ENCODE results near the gene HIPK4.
"Not testable (repeated sequence)": the region's sequence is repeated elsewhere in the genome, so short reads cannot be mapped to it uniquely, and the experiment has no call there.

The HIPK4 gene

DNA sequence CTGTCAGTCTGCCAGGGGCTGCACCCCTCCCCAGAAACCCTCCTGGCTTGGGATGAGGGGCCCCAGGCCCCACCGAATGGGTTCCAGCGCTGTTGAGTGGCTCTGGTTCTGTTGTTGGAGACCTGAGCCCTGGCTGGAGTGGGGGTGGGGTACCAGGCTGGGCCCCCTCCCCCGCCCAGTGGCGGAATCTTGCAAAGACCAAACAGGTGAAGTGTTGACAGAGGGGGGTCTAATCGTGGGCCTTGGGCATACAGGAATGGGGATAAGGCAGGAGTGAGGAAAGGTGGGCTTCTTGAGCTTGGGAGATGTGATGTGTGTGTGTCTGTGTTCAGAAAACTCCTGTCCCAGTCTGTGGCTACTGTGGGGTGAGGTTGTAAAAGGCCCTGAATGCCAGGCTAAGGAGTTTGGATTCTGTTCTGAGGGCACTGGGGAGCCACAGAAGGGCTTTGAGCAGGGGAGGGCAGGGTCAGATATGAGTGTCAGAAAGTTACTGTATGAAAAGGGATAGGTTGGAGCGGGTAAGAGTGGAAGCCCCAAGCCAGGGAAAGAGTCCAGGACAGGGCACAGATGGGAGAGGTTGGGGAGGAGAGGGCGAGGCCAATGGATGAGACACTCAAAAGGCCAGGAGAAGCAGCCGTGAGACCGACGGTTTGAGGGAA is at the start of gene HIPK4:
Gene HIPK4, minus strand, starts transcription at position 98 of the 659 bp plus-strand sequence. CDS start 279 bp downstream, outside the sequence.
- no peak for DNase-seq

- no peak for DNase-seq
Measured at GRCh38 chr19:40438284-40438683, 48.3 kb upstream of the HIPK4 start.

DNA sequence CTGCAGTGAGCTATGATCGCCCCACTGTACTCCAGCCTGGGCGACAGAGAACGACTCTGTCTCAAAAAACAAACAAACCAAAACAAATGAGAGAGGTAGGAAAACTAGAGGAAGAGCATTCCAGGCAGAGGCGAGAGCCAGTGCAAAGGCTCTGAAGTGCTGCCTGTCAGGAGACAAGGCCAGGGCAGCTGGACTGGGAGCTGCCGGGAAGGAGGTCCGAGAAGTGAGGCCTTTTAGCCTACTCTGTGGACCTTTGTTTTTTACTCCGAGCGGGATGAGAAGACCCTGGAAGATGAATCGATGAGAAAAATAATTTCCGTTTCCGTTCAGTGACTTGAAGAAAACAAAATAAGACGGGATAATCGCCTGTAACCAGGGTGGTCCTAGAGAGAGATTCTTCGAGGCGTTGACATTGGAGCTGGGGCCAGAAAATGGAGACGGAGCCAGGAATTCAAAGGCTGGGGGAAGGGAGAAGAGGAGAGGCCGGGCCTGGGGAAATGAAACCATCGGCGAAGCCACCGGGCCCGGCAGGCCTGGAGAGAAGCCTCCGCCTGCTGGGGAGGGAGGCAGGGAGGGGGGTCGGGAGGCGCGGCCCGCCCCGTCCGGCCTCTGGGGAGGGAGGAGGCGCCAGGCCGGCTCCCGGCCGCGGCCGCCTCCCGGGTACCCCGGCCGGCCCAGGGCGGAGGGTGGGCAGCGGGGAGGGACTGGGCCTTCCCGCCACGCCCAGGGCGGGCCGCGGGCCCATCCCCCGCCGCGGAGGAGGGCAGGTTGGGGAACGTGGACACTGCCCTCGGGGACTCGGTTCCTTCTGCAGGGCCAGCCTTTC is 43.6 kb upstream of the HIPK4 start:
- DNase-seq: peak; percentile 75

DNA sequence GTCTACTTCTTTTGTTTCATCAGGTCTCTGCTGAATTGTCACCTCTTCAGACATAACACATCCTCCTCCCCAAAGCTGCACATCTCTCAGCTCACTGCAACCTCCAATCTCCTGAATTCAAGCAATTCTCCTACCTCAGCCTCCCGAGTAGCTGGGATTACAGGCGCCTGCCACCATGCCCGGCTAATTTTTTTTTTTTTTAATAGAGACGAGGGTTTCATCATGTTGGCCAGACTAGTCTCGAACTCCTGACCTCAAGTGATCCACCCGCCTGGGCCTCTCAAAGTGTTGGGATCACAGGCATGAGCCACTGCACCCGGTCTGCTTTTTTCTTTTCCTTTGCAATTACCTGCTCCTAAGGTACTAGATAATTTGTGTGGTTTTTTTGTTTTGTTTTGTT is 42.8 kb upstream of the HIPK4 start:
- not testable (repeated sequence) for DNase-seq

DNA sequence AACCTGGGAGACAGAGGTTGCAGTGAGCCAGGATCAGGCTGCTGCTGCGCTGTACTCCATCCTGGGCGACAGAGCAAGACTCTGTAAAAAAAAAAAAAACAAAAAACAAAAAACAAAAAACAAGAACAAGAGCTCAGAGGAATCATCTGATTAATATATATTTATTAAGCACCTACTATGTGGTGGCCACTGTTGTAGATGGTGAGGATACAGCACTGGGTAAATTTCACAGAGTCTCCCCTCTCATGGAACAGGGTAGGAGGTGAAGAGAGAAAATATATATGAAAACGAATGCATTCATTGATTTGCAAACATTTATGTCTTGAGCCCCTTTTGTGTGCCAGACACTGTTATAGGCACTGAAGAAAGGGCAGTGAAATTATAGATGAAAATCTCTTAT is 41.7 kb upstream of the HIPK4 start:
- no peak for DNase-seq

- DNase-seq: not testable (repeated sequence)
Measured at GRCh38 chr19:40430242-40430641, 40.3 kb upstream of the HIPK4 start.

- not testable (repeated sequence) for DNase-seq
Measured at GRCh38 chr19:40428197-40428596, 38.2 kb upstream of the HIPK4 start.

DNA sequence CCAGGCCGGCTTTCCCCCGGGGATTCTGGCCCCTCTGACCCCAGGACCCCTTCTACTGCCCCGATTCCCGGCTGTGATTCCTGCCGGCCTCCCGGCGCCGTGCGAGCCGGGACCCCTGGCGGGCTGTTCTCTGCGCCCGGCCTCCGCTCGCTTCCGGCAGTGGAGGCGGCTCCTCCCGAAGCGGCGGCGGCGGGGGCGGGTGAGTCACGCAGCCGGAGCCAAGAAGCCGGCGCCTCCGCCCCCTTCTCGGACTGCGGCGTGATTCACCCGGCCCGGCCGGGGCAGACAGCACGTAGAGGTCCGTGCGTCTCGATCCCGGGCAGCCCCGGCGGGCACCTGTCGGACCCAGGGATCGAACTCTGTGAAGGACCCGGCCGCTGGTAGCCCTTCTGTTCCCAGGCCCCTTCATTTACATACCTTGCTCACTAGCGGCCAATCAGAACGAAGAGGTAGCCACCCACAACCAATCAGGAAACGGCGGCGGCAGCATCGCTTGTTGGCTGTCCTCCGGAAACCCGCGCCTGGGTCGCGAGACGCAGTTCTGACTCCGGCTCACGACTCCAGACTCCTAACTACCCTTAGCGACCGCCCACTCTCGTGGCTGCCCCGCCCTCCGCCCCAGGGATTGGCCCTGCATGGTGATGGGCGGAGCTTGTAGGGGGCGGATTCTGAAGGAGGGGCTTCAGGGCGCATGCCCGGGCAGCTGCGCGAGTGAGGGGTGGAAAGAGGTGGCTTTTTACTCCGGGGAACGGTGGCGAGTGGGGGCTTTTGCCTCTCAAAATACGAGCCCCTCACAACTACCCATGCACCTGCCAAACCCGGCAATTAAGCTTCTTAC is 35.7 kb upstream of the HIPK4 start, which contains the start of gene SERTAD1:
Gene SERTAD1, minus strand, starts transcription at position 543 of the 838 bp plus-strand sequence. CDS start 2,446 bp downstream, outside the sequence.
- peak; percentile 99 for DNase-seq

GRCh38 chr19:40424637-40425449 is 34.9 kb upstream of the HIPK4 start:
- DNase-seq: no peak

DNA sequence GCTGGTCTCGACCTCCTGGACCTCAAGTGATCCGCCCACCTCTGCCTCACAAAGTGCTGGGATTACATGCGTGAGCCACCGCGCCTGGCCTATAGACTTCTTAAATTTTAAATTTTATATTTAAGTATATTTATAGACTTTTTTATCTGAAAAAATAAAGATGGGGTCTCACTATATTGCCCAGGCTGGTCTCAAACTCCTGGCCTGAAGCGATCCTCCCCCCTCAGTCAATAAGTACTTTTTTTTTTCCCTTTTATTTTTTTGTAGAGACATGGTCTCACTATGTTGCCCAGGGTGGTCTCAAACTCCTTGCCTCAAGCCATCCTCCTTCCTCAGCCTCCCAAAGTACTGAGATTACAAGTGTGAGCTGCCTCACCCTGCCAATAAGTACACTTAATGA is 34.0 kb upstream of the HIPK4 start:
- DNase-seq: no peak

GRCh38 chr19:40422748-40423566 is 33.0 kb upstream of the HIPK4 start:
- no peak for DNase-seq

- no peak for DNase-seq
Measured at GRCh38 chr19:40421993-40422747, 32.2 kb upstream of the HIPK4 start.

GRCh38 chr19:40420766-40421765 is 31.1 kb upstream of the HIPK4 start:
- peak; percentile 56 for DNase-seq

- DNase-seq: no peak
Measured at GRCh38 chr19:40420451-40420765, 30.4 kb upstream of the HIPK4 start.

DNA sequence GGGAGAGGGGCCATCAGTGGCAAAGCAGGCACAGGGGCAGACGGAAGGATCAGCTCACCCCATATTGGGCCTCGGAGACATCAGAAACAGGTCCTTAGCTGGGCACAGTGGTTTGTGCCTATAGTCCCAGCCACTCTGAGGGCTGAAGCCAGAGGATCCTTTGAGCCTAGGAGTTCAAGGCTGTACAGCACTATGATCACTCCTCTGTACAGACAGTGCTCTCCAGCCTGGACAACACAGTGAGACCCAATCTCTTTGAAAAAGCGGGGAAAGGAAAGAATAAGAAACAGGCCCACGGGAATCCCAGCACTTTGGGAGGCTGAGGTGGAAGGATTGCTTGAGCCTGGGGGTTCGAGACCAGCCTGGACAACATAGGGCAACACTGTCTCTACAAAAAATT is 29.8 kb upstream of the HIPK4 start:
- DNase-seq: no peak

GRCh38 chr19:40419066-40419612 is 29.2 kb upstream of the HIPK4 start:
- DNase-seq: no peak

GRCh38 chr19:40418040-40418439 is 28.1 kb upstream of the HIPK4 start:
- DNase-seq: no peak

- DNase-seq: no peak
Measured at GRCh38 chr19:40417643-40417981, 27.6 kb upstream of the HIPK4 start.

- no peak for DNase-seq
Measured at GRCh38 chr19:40416918-40417642, 27.1 kb upstream of the HIPK4 start.
